GM19438 (cell line): ENCODE data around the gene DCAF15.
"Not testable (repeated sequence)": the region's sequence is repeated elsewhere in the genome, so short reads cannot be mapped to it uniquely, and the experiment has no call there.

Experiments
- ATAC-seq: cut with Tn5 transposase; IDR thresholded peaks from one replicate; pipeline ENCODE4 v1.9.1; 2021; ENCODE audit warnings: low read depth; ENCODE audit not compliant: unreplicated experiment

The DCAF15 gene, protein sequence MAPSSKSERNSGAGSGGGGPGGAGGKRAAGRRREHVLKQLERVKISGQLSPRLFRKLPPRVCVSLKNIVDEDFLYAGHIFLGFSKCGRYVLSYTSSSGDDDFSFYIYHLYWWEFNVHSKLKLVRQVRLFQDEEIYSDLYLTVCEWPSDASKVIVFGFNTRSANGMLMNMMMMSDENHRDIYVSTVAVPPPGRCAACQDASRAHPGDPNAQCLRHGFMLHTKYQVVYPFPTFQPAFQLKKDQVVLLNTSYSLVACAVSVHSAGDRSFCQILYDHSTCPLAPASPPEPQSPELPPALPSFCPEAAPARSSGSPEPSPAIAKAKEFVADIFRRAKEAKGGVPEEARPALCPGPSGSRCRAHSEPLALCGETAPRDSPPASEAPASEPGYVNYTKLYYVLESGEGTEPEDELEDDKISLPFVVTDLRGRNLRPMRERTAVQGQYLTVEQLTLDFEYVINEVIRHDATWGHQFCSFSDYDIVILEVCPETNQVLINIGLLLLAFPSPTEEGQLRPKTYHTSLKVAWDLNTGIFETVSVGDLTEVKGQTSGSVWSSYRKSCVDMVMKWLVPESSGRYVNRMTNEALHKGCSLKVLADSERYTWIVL

DNA sequence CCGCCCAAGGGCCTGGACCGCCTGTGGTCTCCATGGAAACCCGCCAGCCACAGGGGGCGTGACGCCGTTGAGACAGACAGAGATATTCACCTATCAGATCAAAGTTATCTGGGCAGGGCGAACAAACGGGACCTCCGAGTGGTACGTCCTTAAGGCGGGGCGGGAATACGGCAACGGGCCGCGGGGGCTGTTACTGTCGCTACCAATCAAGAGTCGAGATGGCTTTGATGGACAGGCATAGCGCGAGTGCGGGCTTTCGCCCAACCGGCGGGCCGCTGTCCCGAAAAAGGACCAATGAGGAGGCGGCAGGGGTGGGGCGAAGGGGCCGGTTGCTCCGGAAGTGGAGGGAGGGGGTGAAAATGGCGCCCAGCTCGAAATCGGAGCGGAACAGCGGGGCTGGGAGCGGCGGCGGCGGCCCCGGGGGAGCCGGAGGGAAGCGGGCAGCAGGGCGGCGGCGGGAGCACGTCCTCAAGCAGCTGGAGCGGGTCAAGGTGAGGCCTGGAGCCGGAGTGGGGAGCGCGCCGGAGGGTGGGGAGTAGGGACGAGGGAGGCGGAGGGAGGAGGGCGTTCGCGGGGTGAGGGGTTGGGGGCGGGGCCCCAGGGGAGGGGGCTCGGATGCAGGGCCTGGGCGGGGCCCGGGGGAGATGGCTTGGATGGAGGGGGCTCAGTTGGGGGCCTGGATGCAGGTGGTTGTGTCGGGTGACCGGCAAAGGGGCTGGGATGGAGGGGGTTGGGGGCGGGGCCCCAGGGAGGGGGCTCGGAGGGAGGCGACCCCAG is at the start of gene DCAF15:
Gene DCAF15, plus strand, starts transcription at position 356 of the 777 bp plus-strand sequence. Its CDS starts 4 bp downstream, at position 360.
- peak; percentile 95 for ATAC-seq

DNA sequence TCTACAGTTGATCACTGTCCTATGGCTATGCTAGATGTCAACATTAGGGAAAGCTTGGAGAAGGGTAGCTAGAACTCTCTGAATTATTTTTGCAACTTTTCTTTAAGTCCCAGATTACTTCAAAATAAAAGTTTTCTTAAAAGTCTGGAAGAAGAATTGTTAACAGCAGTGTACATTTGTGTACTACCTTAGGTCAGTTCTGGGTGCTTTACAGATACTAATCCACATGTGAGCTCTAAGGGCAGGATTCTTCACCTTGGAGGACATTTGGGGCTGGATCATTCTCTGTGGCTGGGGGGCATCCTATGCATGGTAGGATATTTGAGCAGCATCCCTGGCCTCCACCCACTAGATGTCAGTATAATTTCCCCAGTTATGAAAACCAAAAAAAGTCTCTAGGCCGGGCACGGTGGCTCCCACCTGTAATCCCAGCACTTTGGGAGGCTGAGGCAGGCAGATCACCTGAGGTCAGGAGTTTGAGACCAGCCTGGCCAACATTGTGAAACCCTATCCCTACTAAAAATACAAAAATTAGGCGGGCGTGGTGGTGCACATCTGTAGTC is 49.2 kb upstream of the DCAF15 start:
- ATAC-seq, result no peak

DNA sequence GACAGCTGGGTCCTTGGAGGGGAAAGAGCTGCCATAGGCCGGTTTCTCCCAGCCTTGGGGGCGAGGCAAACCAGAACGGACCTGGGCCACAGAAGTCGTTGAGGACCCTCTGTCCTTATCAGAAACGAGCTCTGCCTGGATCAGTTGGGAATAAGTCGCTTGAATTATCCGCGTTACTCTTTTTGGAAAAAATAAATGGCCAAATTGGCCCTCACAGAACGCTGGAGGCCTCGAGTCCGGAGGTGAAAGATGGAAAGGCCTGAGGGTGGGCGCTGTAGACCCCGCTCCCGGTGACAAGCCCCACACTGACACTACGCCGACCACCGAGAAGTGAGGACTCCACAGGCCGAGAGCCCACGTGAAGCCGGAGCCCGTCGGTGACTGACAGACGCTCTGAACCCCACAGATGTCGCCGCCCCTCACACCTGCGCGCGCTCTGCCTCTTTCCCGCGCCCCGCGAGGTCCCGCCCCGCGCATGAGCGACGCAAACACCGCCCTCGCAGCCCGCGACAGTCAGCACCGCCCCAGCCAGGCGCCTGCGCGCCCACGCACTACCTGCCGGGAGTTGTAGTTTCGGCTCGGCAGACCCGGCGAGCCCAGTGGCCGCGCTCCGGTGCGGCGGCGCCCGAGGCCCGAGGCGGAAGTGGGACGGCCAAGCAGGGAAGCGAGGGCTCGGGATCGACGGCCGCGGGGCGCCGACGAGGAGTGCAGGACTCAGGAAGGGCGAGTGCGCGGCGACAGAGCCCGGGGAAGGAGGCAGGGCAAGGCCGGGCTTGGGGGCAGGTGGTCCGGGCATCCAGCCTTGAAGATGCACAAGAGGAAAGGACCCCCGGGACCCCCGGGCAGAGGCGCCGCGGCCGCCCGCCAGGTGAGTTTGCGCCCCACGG is 46.4 kb upstream of the DCAF15 start, which contains the start of the genes BRME1 and CC2D1A:
Gene BRME1, minus strand, starts transcription at position 484 of the 887 bp plus-strand sequence. CDS start 1,225 bp downstream, outside the sequence.
Gene CC2D1A, plus strand, starts transcription at position 568 of the 887 bp plus-strand sequence. Its CDS starts 241 bp downstream, at position 809.
- peak; percentile 89 for ATAC-seq

GRCh38 chr19:13906521-13906904 is 45.8 kb upstream of the DCAF15 start:
- no peak for ATAC-seq

- ATAC-seq, result no peak
Measured at GRCh38 chr19:13906910-13907309, 45.4 kb upstream of the DCAF15 start.

GRCh38 chr19:13908674-13909073 is 43.6 kb upstream of the DCAF15 start:
- no peak for ATAC-seq

DNA sequence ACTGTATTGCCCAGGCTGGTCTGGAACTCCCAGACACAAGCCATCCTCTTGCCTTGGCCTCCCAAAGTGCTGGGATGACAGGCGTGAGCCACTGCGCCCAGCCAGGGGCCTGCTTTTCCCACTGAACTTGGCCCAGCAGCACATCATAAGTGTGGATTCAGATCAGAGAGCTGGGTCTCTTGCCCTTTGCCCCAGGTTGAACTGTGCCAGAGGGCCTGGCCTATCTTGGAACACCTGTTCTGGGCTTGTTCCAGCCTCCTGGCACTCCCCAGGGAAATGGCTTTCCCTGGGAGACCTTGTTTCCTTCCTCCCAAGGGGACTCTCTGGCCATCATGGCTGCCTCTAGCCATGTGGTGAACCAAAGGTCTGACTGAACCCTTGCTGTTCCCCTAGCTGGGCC is 42.9 kb upstream of the DCAF15 start:
- no peak for ATAC-seq

DNA sequence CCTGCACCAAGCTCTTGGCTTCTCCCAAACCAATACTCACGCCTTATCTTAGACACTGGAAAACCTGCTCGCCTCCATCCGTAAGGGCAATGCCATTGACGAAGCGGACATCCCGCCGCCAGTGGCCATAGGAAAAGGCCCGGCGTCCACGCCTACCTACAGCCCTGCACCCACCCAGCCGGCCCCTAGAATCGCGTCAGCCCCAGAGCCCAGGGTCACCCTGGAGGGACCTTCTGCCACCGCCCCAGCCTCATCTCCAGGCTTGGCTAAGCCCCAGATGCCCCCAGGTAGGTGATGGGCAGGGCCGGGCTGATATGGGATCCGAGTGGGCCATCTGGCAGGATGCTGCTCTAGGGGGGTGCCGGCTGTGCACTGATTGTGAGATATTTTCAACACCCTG is 39.0 kb upstream of the DCAF15 start:
- ATAC-seq, result no peak

DNA sequence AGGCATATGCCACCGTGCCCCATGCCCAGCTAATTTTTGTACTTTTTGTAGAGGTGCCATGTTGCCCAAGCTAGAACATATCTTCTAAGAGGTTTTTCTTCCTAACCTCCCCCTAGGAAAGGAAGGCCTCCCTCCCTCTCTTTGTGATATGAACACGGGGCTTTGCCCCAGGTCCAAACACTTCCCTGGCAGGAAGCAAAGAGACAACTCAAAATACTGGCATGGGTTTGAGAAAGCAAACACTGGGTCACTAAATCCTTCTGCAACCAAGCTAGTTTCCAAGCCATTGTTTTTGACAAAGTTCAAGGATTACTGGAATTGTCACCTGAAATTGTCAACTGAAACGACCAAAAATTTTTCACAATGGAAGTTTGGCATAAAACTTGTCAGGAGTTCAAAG is 37.5 kb upstream of the DCAF15 start:
- ATAC-seq, result no peak

DNA sequence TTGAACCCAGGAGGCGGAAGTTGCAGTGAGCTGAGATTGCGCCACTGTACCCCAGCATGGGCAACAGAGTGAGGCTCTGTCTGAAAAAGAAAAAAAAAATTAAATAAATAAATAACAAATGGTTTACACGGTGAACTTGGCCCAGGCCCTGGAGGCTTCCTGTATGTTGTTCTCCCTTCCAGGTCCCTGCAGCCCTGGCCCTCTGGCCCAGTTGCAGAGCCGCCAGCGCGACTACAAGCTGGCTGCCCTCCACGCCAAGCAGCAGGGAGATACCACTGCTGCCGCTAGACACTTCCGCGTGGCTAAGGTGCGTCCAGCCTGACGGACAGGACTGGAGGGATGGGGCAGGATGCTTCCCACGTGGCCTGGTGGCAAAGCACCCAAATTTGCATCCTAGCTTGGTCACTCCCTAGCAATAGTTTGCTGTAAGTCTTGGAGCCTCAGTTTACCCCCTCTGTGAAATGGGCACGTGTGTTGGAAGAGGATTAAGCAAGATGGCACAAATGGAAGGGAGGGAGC is 34.4 kb upstream of the DCAF15 start:
- ATAC-seq, result no peak

DNA sequence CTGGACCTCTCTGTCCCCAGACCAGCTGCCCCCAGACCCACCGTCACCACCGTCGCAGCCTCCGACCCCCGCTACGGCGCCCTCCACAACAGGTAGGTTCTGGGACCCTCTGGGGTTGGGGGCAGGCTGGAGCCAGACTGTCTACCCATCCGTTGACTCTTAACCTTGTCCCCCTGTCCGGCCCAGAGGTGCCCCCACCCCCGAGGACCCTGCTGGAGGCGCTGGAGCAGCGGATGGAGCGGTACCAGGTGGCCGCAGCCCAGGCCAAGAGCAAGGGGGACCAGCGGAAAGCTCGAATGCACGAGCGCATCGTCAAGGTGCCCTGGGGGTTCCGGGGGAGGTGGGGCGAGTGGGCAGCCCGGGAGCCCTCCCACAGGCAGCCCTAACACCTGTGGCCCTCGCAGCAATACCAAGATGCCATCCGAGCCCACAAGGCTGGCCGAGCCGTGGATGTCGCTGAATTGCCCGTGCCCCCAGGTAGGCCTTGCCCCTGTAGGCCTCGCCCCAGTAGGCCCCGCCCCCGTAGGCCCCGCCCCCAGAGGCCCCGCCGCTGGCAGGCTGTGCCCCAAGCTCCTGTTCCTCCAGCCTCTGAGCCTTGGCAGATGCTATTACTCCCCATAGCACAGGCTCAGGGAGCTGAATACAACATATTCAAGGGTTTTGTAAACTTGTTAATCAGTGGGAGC is 33.4 kb upstream of the DCAF15 start:
- ATAC-seq, result no peak

- ATAC-seq, result no peak
Measured at GRCh38 chr19:13920524-13920923, 31.8 kb upstream of the DCAF15 start.

GRCh38 chr19:13920940-13921747 is 31.2 kb upstream of the DCAF15 start:
- no peak for ATAC-seq

GRCh38 chr19:13922118-13922517 is 30.2 kb upstream of the DCAF15 start:
- ATAC-seq, result not testable (repeated sequence)

DNA sequence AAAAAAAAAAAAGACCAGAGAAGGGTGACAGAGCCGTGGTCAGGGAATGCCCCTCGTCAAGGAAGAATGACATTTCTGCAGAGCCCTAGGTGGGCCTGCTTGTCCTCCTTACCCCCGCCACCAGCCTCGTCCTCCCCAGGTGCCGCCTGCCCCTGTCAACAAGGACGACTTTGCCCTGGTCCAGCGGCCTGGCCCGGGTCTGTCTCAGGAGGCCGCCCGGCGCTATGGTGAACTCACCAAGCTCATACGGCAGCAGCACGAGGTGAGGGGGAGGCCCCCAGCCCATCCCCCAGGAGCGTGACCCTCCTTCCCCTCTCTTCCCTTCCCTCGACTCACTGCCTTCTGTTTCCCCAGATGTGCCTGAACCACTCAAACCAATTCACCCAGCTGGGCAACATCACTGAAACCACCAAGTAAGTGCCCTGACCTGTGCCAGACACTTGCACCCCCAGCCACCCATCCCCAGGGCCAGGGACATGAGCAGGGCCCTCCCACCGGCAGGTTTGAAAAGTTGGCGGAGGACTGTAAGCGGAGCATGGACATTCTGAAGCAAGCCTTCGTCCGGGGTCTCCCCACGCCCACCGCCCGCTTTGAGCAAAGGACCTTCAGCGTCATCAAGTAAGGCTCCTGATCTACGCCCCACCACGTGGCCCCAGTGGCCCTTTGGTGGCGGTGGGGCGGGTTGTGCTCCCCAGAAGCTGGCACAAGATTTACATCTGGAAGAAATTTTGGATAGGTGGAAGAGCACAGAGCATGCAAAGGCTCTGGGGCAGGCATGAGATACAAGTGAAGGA is 28.9 kb upstream of the DCAF15 start:
- no peak for ATAC-seq

DNA sequence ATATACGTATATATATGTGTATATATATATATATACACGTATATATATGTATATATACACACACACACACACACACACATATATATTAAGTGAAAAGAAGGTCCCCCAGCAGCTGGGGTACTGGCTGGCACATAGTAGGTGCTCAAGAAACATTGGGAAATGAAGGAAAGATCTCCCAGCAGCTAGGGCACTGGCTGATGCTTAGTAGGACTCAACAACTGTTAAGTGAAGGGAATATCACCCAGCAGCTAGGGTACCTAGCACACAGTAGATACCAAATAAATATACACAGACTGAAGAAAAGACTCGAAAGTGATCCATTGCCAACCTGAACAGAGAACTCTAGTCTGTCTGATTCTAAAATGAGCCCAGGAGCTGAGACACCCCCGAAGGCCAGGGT is 26.3 kb upstream of the DCAF15 start:
- ATAC-seq, result no peak

DNA sequence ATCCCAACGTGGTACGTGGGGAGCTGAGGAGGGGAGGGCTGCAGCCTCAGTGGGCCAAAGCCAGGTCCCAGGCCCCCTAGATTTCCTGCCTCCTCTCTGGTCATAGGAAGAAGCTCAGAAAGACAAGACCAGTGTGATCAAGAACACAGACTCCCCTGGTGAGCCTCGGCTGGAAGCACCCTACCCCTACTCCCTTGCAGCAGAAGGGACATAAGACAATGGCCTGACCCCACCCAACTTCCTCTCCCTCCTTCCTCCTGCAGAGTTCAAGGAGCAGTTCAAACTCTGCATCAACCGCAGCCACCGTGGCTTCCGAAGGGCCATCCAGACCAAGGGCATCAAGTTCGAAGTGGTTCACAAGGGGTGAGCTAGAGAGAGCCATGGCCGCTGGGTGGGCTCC is 25.6 kb upstream of the DCAF15 start:
- no peak for ATAC-seq
